Stimulated activated CD4-positive, alpha-beta T cell treated with anti-CD3 and anti-CD28 coated beads, TNF-alpha, amount 100 ng/mL, for 48 hours (primary cell): Measurements from ENCODE around the gene PAEP.

Source experiments
- DNase-seq, 3 donors: peaks; one replicate each; pipeline ENCODE4 v3.0.0-alpha.2; 2020; ENCODE audit warnings: low read depth in 3 of 3

PAEP gene

DNA sequence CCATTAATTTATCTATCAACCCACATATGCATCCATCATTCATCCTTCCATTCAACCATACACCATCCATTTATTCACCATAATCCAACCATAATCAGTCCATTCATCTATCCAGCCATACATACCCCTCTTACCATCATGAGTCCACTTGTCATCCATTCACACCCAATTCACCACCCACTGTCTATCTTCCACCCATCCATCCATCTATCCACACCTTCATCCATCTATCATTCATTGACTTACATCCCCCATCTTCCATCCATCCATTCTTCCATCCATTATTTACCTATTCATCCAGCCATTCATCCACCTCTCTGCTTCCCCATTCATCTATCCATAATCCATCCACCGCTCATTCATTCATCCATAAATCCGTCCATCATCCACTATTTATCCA, 17.8 kb downstream of the PAEP start:
- DNase-seq, result no peak

GRCh38 chr9:135579889-135580660, 18.5 kb downstream of the PAEP start:
- DNase-seq, result no peak

DNA sequence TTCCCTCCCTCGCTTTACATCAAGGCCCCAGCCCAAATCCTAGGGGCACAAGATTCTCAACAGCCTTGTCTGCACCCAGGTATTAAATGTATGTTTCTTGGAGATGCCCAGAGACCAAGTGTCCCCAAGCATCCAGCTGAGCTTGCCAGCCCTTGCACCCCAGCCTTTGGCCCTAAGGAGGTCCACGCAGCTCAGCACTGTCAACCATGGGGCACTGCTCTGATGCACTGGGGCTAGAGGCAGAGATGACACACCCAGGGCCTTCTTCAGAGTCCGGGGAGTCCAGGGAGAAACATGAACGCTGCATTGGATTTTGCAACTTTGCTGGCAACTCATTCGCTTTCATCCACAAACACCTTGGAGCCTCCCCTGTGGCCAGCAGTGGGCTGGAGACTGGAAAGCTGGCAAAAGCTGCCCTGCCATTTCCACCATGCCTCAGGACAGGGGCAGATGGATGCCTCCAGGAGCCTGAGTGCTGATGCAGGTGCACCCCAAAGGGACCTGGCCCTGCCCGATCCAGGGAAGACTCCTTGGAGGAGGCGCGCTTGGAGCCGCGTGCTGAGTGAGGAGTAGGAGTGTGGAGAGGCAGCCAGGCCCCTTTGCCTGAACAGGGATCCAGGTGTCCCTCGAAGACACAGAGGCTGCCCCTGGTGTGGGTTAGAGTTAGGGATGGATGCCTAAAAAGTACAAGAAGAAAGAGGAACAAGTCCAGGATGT, 19.3 kb downstream of the PAEP start:
- no peak for DNase-seq

DNA sequence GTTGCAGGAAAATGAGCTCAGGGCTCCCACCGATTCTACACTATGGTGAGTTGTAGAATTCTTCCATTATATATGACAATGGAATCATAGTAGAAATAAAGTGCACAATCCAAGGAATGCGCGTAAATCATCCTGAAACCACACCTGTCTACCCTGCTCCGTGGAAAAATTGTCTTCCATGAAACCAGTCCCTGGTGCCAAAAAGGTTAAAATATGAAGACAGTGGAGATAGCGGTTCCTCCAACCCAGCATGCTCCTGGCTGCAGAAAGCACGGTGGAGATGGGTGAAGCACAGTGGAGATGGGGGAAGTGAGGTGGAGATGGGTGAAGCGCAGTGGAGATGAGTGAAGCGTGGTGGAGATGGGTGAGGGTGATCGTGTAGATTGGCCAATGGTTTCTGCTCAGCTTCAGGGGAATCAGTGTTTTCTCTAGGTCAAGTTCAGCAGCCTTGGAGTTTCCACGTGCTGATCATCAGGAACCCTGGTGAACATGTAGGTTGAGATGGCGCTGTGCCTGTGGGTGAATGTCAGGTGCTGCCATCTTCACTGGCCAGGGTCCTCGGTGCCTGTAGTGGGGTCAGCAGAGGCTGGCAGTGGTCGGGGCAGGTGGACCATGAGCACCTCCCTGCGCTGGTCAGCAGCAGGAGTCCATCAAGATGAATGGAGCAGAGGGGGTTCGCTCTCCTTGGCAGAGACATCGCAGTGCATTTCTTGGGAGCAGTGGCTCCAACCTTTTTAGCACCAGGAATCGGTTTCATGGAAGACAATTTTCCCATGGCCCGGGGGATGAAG, 20.3 kb downstream of the PAEP start:
- DNase-seq, result no peak

- DNase-seq, result no peak
Measured at GRCh38 chr9:135582541-135582940, 21.0 kb downstream of the PAEP start.

DNA sequence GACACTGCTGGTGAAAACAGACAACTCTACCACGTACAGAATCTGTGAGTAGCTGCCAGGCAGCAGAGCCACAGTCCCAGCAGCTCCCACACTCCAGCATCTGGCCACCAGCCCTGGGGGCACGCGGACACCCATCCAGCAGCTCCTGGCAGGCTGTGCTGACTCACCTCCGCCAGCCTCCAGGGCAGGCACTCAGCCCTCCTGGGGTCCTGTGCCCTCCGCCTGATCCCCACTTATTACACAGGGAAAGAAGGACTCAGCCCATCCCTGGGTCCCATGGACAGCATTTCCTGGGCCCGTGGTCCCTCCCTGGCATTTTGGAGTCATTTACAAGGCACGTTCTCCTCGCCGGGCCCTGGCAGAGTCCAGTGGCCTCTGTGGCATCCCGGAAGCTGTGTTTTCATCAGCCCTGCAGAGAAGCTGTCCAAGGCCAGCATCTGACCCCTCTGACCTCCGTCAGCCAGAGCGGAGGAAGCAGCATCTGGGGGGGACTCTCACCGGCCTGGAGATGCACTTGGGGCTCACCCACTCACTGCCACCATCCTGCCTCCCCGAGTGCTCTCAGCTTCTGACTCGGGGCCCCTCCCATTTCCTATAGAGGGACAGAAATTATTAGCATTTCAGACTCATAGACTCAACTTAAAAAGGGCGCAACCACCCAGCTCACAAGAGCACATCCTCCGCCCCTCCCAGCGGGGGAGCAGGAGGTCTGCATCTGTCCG, 21.6 kb downstream of the PAEP start:
- no peak for DNase-seq

DNA sequence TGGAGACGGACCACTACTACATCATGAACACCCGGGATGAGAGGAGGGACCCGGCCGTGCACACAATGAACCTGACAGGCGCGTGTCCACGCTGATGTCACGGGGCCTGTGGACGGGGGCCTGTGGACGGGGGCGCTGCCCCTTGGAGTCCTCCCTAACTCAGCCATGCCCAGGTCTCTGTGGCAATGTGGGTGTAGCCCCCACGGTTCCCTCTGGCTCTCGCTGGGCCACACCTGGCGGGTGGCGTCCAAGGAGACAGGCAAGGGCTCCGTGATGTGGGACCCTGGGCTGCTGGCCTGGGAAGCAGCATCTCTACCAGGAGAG, 22.1 kb downstream of the PAEP start:
- no peak for DNase-seq

DNA sequence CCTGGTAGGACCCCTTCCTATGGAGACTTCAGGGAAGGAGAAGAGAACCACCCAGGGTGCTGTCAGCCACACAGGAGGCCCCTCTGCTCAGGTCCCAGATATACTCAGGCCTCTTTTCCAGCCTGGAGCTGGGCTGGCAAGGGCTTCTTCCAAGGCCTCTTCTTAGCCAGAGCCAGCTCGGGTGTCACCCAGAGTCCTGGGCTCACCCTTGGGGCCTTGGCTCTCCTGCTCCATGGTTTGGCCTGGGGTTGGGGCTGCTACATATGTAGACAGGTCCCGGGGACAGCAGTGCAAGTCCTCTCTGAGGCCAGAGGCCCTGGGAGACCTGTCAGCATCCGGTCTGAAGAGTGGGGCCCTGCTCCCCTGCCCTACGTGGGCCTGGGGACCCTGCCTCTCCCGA, 22.8 kb downstream of the PAEP start:
- no peak for DNase-seq

GRCh38 chr9:135584934-135585333, 23.4 kb downstream of the PAEP start:
- no peak for DNase-seq

GRCh38 chr9:135586601-135587109, 25.1 kb downstream of the PAEP start:
- no peak for DNase-seq

- no peak for DNase-seq
Measured at GRCh38 chr9:135587658-135588057, 26.1 kb downstream of the PAEP start.

DNA sequence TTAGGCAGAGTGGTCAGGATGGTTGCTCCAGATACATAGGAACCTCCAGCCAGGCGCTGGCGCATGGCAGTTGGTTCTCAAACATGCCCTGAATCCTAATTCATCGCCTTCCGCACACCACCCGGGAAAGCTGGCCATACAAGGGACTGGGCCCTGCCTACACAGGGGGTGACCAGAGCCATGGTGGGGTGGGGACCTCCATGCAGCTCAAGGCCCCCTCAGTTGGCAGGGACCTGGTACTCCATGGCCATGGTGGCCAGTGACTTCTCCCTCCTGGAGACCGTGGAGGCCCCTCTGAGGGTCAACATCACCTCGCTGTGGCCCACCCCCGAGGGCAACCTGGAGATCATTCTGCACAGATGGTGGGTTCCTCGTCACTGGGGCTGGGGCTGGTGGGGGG, 26.8 kb downstream of the PAEP start:
- no peak for DNase-seq

DNA sequence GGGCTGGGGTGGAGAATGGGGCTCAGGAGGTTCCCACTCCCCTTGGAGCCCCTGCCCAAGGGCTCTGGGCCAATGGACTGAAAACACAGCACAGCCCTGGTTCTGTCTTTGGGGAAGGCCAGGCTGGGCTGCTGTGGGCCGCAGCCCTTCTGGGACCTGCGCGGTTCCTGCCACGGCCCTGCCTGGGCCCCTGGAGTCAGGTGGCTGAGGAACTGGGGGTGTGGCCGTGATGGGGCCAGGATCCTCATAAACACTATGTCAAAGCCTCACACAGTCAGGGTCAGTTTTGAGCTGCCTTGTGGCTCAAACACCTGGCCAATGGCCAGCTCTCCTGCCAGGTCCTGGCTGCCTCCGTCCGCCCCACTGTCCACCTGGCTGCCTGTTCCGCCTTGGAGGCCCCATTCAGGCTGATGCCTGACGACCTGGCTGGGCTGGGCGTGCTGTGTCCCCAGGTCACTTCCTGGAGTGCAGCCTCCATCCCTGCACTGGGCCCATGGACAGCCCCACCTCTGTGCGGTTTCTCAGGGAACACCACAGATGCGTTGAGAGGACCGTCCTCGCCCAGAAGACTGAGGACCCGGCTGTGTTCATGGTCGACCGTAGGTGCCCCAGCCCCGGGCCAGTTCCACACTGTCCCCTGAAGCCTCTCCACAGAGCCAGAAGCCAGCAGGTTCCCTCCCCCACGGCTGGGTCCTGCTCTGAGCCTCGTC, 27.5 kb downstream of the PAEP start:
- no peak for DNase-seq

DNA sequence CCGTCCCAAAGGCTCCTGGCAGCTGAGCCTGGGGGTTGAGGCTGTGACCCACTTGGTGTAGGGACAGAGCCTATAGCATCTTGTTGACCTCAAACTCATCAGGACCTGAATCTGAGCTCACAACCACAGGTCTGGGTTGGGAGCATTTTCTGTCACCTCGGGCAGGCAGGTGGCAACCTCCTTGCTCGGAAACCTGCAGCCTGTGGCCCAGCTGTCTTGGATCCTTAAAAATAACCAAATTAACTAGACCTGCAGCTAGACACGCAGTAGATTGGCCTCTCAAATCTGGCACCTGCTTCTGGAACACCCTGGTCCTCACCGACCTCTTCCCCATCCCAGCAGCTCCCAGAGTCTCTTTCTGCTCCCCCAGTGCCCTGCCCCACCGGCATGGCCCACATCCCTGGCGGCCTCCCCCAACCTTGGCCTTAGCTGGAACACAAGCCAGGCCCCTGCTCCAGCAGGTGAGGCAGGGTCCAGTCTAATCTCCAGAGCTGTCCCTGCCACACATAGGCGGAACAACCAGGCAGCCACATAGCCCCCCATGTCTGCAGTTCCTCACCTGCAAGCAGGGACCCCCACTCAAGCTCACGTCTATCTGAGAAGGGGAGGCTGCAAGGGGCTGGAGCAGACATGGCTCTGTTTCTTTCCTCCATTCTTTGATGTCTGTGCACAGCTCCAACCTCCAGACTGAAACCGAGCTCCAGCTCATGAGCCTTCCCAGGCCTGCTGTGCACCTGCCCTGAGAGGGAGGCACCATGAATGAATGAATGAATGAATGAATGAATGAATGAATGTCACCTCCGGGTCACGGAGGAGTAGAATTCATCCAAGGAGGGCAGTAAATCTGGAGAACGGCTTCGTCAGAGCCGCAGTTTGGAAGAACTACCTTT, 28.3 kb downstream of the PAEP start:
- no peak for DNase-seq

DNA sequence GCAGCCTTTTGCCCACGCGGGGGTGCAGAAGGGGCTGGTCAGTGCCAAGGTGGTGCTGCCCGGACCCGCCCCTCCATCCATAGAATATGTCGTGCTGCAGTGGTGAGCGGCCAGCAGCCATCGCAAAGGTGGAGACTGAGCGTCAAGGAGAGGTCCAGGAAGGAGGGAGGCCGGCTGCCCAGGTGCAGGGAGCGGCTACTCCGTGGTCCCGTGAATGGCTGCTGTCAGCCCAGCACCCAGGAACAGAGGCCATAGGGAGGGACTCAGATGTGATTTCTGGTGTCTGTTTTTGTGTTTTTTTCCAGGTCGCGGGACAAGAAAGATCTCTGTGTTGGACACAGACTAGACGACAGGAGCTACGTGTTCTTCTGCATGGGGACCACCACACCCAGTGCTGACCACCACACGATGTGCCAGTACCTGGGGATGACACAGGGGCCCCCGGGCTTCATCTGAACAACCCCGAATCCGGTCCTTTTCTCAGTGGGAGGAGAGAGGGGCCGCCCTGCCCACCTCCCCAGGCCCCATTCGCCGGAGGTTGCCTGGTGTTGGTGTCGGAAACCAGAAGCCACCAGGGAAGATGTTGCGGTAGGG, 29.0 kb downstream of the PAEP start:
- DNase-seq, result no peak

GRCh38 chr9:135591506-135592330, 30.2 kb downstream of the PAEP start:
- DNase-seq, result no peak

DNA sequence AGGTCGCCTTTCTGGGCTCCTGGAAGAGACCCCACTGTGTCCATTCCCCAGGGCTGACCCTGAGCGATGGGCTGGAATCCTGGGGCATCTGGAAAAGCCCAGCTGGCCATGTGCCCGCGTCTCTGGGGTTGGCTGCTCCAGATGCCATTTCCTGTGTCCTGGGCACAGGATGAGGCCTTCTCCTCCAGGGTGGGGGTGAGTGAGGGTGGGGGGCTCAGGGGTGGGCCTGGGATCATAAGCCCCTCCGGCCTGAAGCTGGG, 30.7 kb downstream of the PAEP start:
- no peak for DNase-seq

GRCh38 chr9:135592625-135593024, 31.1 kb downstream of the PAEP start:
- no peak for DNase-seq

DNA sequence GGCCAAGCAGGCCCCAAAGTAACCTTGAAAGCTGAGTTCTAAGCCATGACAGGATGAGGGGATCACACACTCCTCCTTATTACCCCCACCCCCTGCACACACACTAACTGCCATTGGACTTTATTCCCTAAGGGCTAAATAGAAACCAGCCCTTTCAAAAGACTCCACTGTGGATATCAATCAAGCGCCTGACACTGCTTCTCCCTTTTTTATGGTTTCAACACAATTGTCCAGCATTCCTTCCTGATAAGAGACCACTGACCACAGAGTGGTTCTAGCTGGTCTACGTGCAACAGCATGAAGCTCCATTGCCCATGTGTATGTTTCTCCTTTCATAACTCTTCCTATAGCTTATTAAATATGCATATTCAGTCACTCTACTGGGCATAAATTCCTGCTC, 34.7 kb downstream of the PAEP start:
- no peak for DNase-seq
